ENCODE measurements around the gene MAP4K3. TPM values are rescaled to one million over a fixed set of nuclear protein-coding genes. Genes with fewer than 3 reads are reported as not detected.

The MAP4K3 gene
- 48.4 and 83.7 TPM in 2 replicates for total RNA-seq (2014; rRNA removed; shearing (Covaris generic))

DNA sequence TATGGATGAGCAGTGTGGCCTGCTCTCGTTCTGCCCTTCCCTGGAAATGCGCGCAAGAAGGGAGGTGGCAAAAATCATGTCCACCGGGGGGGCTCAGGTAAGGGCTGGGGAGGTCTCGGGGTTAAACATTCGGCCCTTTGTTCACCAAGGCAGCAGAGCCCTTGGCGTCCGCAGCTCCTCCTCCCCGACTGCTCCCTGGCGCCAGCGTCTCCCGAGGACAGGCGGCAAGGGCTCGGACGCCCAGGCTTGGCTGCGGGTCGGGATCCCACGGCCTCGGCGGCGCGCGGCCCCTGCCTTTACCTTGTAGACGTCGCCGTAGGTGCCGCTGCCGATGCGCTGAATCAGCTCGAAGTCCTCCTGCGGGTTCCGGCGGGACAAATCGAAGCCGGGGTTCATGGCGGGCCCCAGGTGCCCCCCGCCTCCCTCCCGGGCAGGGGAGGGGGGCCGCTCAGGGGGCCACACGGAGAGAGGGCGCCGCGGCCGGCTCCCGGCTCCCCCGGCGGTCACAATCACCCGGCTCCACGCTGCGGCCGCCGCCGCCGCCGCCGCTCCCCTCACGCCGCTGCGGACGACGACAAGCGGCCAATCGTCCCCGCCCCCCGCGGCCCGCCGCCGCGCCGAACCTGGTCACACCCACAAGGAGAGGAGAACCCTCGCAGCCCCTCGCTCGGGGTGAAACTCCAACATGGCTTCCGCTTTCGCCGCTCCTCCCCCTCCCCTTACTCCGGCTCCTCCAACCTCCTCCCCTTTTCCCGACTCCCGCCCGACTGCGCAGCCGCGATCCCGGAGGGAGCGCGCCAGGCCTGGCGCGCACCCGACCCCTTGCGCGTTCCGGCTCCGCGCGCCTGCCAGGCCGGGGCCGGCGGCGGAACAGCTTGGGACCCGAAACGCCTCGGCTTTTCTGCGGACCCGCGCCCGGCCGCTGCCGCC lies at the start of gene MAP4K3:
Gene MAP4K3, minus strand, starts transcription at position 694 of the 930 bp plus-strand sequence. Its CDS starts 298 bp downstream, at position 396.
- H3K4me3 ChIP-seq (ENCODE audit: insufficient read depth, low read depth, low read length), result peak within 1 kb of the TSS; percentile 86
- no peaks in the 10 kb centered on the region for H3K27me3 ChIP-seq (ENCODE audit: control insufficient read depth, insufficient read depth, low read length)
- no peaks in the 10 kb centered on the region for H3K36me3 ChIP-seq (replicated peaks; ENCODE audit: control insufficient read depth, insufficient read depth, low read length)
- DNase-seq, result peak; percentile 99

DNA sequence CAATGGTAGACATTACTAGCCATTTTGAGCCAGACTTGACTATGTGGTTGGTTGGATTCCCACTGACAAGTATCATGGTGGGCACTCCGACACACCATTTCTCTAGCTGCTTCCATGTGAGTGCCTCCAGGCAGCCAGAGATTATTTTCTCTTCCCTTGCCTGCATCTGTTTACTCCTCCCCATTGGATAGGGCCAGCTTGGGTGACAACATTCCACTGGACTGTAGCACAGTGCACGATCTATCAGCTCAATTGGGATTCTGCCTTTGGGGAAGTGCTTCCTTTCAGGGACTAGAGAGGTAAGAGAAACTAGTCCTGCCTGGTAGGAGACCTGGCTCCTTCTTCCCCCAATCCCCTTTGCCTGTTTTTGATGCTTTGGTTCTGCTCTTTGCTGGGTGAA lies 49.0 kb upstream of the MAP4K3 start:
- Histone ChIP-seq H3K4me3 (ENCODE audit: insufficient read depth, low read depth, low read length) (no peak overlapping the region), H3K27me3 (ENCODE audit: control insufficient read depth, insufficient read depth, low read length) (no peaks in the 10 kb centered on the region), H3K36me3 (replicated peaks; ENCODE audit: control insufficient read depth, insufficient read depth, low read length) (no peaks in the 10 kb centered on the region; the same call in 1 of the 2 replicates)
- no peak for DNase-seq

DNA sequence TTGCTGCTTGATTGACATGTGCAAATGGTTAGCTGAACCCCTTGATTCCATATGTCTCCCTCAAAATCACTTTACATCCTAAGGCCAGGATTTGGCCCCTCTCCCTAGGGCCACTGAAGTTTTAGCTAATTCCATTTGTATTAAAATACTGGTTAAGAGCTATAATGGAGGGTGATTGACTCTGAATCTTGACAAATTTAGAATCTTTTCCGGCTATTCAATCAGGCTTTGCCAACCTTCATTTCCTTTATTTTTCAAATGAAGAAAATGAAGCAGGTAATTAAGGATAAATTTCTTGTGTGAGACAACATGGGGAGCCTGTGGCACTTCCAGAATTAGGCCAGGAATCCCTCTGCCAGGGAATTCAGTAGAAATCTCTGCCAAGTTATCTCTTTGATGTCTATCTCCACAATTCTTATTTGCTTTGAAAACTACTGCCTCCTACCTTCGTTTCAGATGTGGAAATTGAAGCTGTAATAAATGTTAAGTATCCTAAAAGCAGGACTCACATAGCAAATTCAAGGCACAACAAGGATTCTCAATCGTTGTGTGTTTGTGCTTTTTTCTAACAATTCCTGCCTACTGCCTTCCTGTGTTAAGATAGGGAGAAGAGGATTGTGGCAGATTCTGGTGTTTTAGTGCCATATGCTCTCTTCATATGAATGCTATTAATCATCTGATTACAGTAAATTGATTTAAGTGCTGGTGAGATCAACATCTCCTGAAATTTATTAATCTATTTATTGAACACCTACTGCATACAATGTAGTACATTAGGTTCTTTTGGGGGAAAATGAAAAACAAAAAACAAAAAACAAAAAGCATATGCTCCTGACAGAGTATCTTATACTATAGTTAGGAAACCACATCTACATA lies 47.8 kb upstream of the MAP4K3 start:
- Histone ChIP-seq H3K4me3 (ENCODE audit: insufficient read depth, low read depth, low read length) (no peak overlapping the region), H3K27me3 (ENCODE audit: control insufficient read depth, insufficient read depth, low read length) (no peaks in the 10 kb centered on the region), H3K36me3 (replicated peaks; ENCODE audit: control insufficient read depth, insufficient read depth, low read length) (no peaks in the 10 kb centered on the region; the same call in 1 of the 2 replicates)
- no peak for DNase-seq

GRCh38 chr2:39484206-39484605 lies 47.1 kb upstream of the MAP4K3 start:
- Histone ChIP-seq H3K4me3 (ENCODE audit: insufficient read depth, low read depth, low read length) (no peak overlapping the region), H3K27me3 (ENCODE audit: control insufficient read depth, insufficient read depth, low read length) (no peaks in the 10 kb centered on the region), H3K36me3 (replicated peaks; ENCODE audit: control insufficient read depth, insufficient read depth, low read length) (no peaks in the 10 kb centered on the region; the same call in 1 of the 2 replicates)
- DNase-seq, result no peak

- Histone ChIP-seq H3K36me3 (replicated peaks; ENCODE audit: control insufficient read depth, insufficient read depth, low read length) (no peaks in the 10 kb centered on the region; the same call in 1 of the 2 replicates), H3K4me3 (ENCODE audit: insufficient read depth, low read depth, low read length) (no peak overlapping the region), H3K27me3 (ENCODE audit: control insufficient read depth, insufficient read depth, low read length) (no peaks in the 10 kb centered on the region)
- DNase-seq, result no peak
Observed at GRCh38 chr2:39483534-39483933, 46.4 kb upstream of the MAP4K3 start.

DNA sequence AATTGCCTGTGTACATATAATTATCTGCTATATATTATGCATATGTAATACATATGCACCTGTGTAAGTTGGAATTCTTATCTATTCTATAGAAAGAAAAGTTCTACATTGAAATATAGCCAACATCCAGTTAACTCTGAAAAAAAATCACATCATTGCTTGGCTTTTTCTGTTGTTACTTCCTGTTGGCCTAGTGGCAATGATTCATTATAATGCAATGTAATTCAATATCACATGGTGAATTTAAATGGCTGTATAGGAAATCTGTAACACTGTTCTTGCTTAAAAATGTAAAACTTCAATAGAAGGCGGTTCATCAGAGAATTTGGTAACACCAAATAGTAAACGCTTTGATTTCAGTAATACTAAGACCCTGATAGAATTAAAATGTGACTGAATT lies 44.5 kb upstream of the MAP4K3 start:
- DNase-seq, result no peak
- Histone ChIP-seq H3K36me3 (replicated peaks; ENCODE audit: control insufficient read depth, insufficient read depth, low read length) (no peaks in the 10 kb centered on the region; the same call in 1 of the 2 replicates), H3K4me3 (ENCODE audit: insufficient read depth, low read depth, low read length) (no peak overlapping the region), H3K27me3 (ENCODE audit: control insufficient read depth, insufficient read depth, low read length) (no peaks in the 10 kb centered on the region)

GRCh38 chr2:39479696-39480095 lies 42.6 kb upstream of the MAP4K3 start:
- no peaks in the 10 kb centered on the region for H3K27me3 ChIP-seq (ENCODE audit: control insufficient read depth, insufficient read depth, low read length)
- H3K36me3 ChIP-seq (replicated peaks; ENCODE audit: control insufficient read depth, insufficient read depth, low read length), result no peaks in the 10 kb centered on the region; the same call in 1 of the 2 replicates
- no peak for DNase-seq
- no peak overlapping the region for H3K4me3 ChIP-seq (ENCODE audit: insufficient read depth, low read depth, low read length)

DNA sequence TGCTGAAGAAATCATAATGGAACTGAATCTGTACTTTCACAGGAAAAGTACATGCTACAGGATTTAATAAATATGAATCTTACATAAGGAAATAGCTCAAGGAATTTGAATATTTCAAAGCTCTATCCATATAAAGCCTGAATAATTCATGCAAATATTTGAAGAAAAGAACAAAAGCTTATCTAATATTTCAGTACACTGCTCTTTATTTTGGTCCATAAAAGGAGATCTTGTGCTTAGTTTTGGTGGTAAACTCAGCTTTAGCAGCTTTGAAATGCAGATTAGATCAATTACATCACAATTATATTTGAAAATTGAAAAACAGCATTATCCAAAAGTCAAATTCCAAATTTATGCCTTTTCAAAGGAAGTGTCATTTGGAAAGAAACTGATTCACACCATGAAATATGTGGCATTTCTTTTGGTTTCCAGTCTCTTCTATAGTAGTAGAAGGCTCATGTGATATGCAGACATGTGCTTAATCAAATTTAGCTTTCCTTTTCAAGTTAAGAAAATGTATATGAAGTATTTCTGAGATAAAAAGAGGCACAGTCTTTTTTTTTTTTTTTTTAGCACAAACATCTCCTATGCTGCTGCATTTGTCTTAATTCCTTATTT lies 42.1 kb upstream of the MAP4K3 start:
- DNase-seq, result no peak

DNA sequence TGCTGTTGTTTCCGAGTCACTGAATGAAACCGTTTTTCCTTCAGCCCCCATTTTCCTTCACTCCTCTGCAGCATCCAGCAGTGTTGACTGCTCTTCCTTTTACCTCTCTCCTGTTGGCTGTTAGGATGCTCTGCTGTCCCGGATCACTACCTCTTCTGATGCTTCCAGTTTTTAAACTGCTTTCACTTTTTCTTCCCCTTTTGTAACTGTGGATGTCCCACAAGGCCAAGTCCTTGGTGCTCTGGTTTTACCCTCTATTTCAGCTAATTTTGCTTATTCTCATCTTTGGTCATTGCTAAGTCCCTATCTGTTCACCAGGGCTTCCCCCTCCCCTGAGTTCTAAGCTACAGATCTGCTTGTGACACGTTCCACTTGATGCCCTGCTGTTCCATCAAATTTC lies 39.4 kb upstream of the MAP4K3 start:
- no peak for DNase-seq
- Histone ChIP-seq H3K27me3 (ENCODE audit: control insufficient read depth, insufficient read depth, low read length) (no peaks in the 10 kb centered on the region), H3K4me3 (ENCODE audit: insufficient read depth, low read depth, low read length) (no peak overlapping the region), H3K36me3 (replicated peaks; ENCODE audit: control insufficient read depth, insufficient read depth, low read length) (no peaks in the 10 kb centered on the region; the same call in 1 of the 2 replicates)

More for the DNA sequence above, 42.1 kb upstream of the MAP4K3 start:
- Histone ChIP-seq H3K36me3 (replicated peaks; ENCODE audit: control insufficient read depth, insufficient read depth, low read length) (no peaks in the 10 kb centered on the region; the same call in 1 of the 2 replicates), H3K27me3 (ENCODE audit: control insufficient read depth, insufficient read depth, low read length) (no peaks in the 10 kb centered on the region), H3K4me3 (ENCODE audit: insufficient read depth, low read depth, low read length) (no peak overlapping the region)

GRCh38 chr2:39475006-39475405 lies 37.9 kb upstream of the MAP4K3 start:
- DNase-seq, result no peak
- no peaks in the 10 kb centered on the region for H3K27me3 ChIP-seq (ENCODE audit: control insufficient read depth, insufficient read depth, low read length)
- H3K4me3 ChIP-seq (ENCODE audit: insufficient read depth, low read depth, low read length), result no peak overlapping the region
- no peaks in the 10 kb centered on the region for H3K36me3 ChIP-seq (replicated peaks; ENCODE audit: control insufficient read depth, insufficient read depth, low read length)

GRCh38 chr2:39470580-39470979 lies 33.5 kb upstream of the MAP4K3 start:
- Histone ChIP-seq H3K36me3 (replicated peaks; ENCODE audit: control insufficient read depth, insufficient read depth, low read length) (no peaks in the 10 kb centered on the region), H3K27me3 (ENCODE audit: control insufficient read depth, insufficient read depth, low read length) (no peaks in the 10 kb centered on the region), H3K4me3 (ENCODE audit: insufficient read depth, low read depth, low read length) (no peak overlapping the region)
- no peak for DNase-seq

DNA sequence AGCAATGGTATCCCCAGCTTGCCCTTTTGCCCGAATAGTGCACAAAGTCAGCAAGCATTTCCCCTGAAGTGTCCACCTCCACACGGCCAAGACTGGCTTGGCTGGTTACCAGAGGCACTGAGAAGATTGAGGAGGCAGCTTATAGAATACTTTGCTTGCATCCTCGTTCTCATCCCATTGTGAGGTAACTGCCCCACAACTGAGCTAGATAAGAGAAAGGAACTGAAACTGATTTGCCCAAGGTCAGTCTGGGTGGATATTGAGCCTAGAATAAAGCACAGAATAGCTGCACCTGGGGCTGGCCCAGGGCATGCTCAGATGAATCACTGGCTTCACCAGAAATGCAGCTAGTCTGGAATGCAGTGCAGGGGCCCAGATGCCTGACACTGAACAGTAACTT lies 32.7 kb upstream of the MAP4K3 start:
- Histone ChIP-seq H3K36me3 (replicated peaks; ENCODE audit: control insufficient read depth, insufficient read depth, low read length) (no peaks in the 10 kb centered on the region), H3K27me3 (ENCODE audit: control insufficient read depth, insufficient read depth, low read length) (no peaks in the 10 kb centered on the region), H3K4me3 (ENCODE audit: insufficient read depth, low read depth, low read length) (no peak overlapping the region)
- no peak for DNase-seq

DNA sequence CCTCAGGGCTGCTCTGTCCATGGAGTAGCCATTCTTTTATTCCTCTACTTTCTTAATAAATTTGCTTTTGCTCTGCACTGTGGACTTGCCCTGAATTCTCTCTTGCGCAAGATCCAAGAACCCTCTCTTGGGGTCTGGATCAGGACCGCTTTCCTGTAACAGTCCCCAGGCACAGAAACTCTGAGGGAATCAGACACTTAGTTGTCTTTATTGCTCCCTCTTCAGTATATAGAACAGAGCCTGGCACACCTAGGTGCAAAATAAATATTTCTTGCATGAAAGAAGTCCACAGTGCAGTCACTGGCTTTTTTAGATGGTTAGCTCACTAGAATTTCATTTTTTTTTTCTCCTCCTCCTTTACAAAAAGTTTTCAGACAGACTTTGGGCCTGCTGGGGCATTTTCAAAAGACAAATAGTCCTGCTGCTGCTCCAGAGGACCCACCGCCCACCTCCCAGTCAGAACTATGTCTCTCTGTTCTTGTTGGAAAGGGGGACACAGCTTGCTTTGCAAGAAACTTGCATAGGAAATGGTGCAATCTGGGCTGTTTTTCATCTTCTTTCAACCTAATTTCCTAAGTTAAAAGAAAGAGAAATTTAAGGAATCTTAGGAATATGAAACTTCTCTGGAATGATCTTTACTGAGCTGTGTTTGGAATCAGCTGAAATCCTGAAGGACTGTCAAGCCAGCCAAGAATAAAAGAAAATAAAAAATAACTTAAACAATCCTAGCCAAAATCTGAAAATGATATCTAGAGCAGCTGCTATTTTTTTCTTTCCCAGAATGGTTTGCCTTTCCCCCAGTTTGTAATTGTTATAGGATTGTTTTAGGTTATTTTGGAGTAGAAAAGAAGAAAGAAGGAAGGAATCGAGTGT lies 31.7 kb upstream of the MAP4K3 start:
- no peaks in the 10 kb centered on the region for H3K27me3 ChIP-seq (ENCODE audit: control insufficient read depth, insufficient read depth, low read length)
- H3K36me3 ChIP-seq (replicated peaks; ENCODE audit: control insufficient read depth, insufficient read depth, low read length), result no peaks in the 10 kb centered on the region
- DNase-seq, result no peak
- no peak overlapping the region for H3K4me3 ChIP-seq (ENCODE audit: insufficient read depth, low read depth, low read length)
